Lung (tissue), 12 donors: ENCODE data around the gene NRG2. TPM values are rescaled to one million over a fixed set of nuclear protein-coding genes. Genes with fewer than 3 reads are reported as not detected.

Source experiments
- ATAC-seq: fragments of 200-7000 bp; cut with Tn5 transposase; one replicate; pipeline ENCODE4 v1.9.1; 2020; ENCODE audit warnings: moderate number of reproducible peaks; ENCODE audit not compliant: insufficient read depth, low FRiP score
- DNase-seq, 3 donors: peaks; one replicate each; pipeline ENCODE4 v3.0.0-alpha.2; 2013 to 2017
- H3K27ac ChIP-seq, 2 donors: one replicate each; pipeline ENCODE4 v1.5.1; 2013; ENCODE audit warnings: mild to moderate bottlenecking in 2 of 2, moderate library complexity in 2 of 2, control low read depth in 1 of 2, inconsistent platforms in 1 of 2, low read depth in 1 of 2, low read length in 1 of 2
- H3K27me3 ChIP-seq, 3 donors: one replicate each; pipeline ENCODE4 v1.5.1; 2013; ENCODE audit warnings: low read length in 2 of 3; ENCODE audit not compliant: control insufficient read depth in 3 of 3, insufficient read depth in 3 of 3
- H3K36me3 ChIP-seq, 4 donors: one replicate each; pipeline ENCODE4 v1.5.1; 2013; ENCODE audit warnings: low read length in 4 of 4, mild to moderate bottlenecking in 1 of 4, moderate library complexity in 1 of 4; ENCODE audit not compliant: control insufficient read depth in 4 of 4, insufficient read depth in 4 of 4
- H3K4me1 ChIP-seq, 5 donors: one replicate each; pipeline ENCODE4 v1.5.1; 2013; ENCODE audit warnings: low read length in 5 of 5, mild to moderate bottlenecking in 2 of 5, moderate library complexity in 1 of 5; ENCODE audit not compliant: control insufficient read depth in 5 of 5, insufficient read depth in 5 of 5
- H3K4me3 ChIP-seq: one replicate; pipeline ENCODE4 v1.5.1; 2013; ENCODE audit warnings: mild to moderate bottlenecking, control low read depth, moderate library complexity
- H3K9ac ChIP-seq, 2 donors: one replicate each; pipeline ENCODE4 v1.5.1; 2013; ENCODE audit warnings: low read length in 2 of 2, control low read depth in 1 of 2; ENCODE audit not compliant: insufficient read depth in 1 of 2
- H3K9me3 ChIP-seq, 4 donors: one replicate each; pipeline ENCODE4 v1.5.1; 2013; ENCODE audit warnings: low read length in 3 of 4, mild to moderate bottlenecking in 1 of 4, moderate library complexity in 1 of 4; ENCODE audit not compliant: control insufficient read depth in 4 of 4, insufficient read depth in 3 of 4
- CTCF ChIP-seq: IDR thresholded peaks from 2 replicates; pipeline ENCODE4 v1.5.1; 2012; ENCODE audit warnings: mild to moderate bottlenecking; ENCODE audit errors: control extremely low read depth, extremely low read depth
- WGBS, 2 donors: extraction: QIAGEN DNeasy Blood & Tissue Kit; methylation state at CpG; one replicate each; pipeline ENCODE4 v1.1.7; 2013; 5-methylcytosine and 5-hydroxymethylcytosine counted together
- polyA plus RNA-seq, 2 donors: library from polyadenylated mRNA; stranded (reverse); fragments of 200-250 nt; gene quantifications; one replicate each; pipeline ENCODE4 v1.2.1, GENCODE V29; 2013
- total RNA-seq, 2 donors: library from RNA; depleted of rRNA in 1 of 2; stranded (reverse); fragments of >200 nt in 1 of 2; gene quantifications; one replicate each; pipeline ENCODE4 v1.2.1, GENCODE V29; 2014 to 2021
- donor health status: control.
- donor health status: control.
- donor health status: Bipolar disorder and iron deficiency.
- donor health status: healthy.
- donor health status: DM: yes; HTN: yes; CAD: no.

The NRG2 gene
- total and polyA plus RNA-seq, 4 donors = 0.41 to 3.0 (median 1.0) TPM

GRCh38 chr5:139946006-139946405 is 97.1 kb downstream of the NRG2 start:
- no peaks in the 10 kb centered on the region for H3K36me3 ChIP-seq
- H3K4me3 ChIP-seq = no peak overlapping the region
- H3K9ac ChIP-seq = no peak overlapping the region
- no peak for DNase-seq
- no peak for ATAC-seq
- no peak overlapping the region for H3K27ac ChIP-seq
- TF ChIP-seq CTCF = no peak
- peaks cover 0 to 11% (median 0%) of the 10 kb centered on the region in 5 donors for H3K4me1 ChIP-seq
- H3K9me3 ChIP-seq = peaks cover 0 to 6% (median 1%) of the 10 kb centered on the region in 4 donors
- H3K27me3 ChIP-seq = no peaks in the 10 kb centered on the region
- WGBS, 2 donors = 79 to 87% methylated on average over 3 of the region's 3 CpGs

- no peak for TF ChIP-seq CTCF
- Histone ChIP-seq H3K4me3 (no peak overlapping the region), H3K36me3 (no peaks in the 10 kb centered on the region), H3K9ac (no peak overlapping the region), H3K4me1 (no peaks in the 10 kb centered on the region), H3K27me3 (no peaks in the 10 kb centered on the region), H3K9me3 (peaks cover 0 to 12% (median 1%) of the 10 kb centered on the region in 4 donors), H3K27ac (no peak overlapping the region)
- ATAC-seq (no peak), DNase-seq (no peak)
- 55 to 68% methylated on average over 1 of the region's 1 CpG for WGBS, 2 donors
These were observed 100.9 kb downstream of the NRG2 start for GRCh38 chr5:139942243-139942642.

- no peaks in the 10 kb centered on the region for H3K9me3 ChIP-seq
- TF ChIP-seq CTCF = no peak
- H3K4me1 ChIP-seq = no peaks in the 10 kb centered on the region
- no peak overlapping the region for H3K9ac ChIP-seq
- ATAC-seq = no peak
- H3K4me3 ChIP-seq = no peak overlapping the region
- no peaks in the 10 kb centered on the region for H3K36me3 ChIP-seq
- no peak for DNase-seq
- no peak overlapping the region for H3K27ac ChIP-seq
- 75 to 91% methylated on average over 2 of the region's 2 CpGs for WGBS, 2 donors
- no peaks in the 10 kb centered on the region for H3K27me3 ChIP-seq
These were observed 112.7 kb downstream of the NRG2 start for GRCh38 chr5:139930406-139930805.
